Sigmoid colon (tissue), 4 donors: ENCODE results near the gene DMRT3.

Experiments used
- POLR2A ChIP-seq, 2 donors: fragments of 450-650 bp; IDR thresholded peaks; one replicate each; pipeline ENCODE4 v1.6.1; 2016; ENCODE audit warnings: antibody characterized with exemption in 2 of 2, mild to moderate bottlenecking in 2 of 2, moderate library complexity in 2 of 2
- POLR2AphosphoS5 ChIP-seq, 4 donors: sonication (generic); formaldehyde crosslinking; IDR thresholded peaks; one replicate each; pipeline ENCODE4 v1.6.1; 2017; ENCODE audit warnings: antibody characterized with exemption in 4 of 4
- TF ChIP-seq, protein P1 (sequence below), 4 experiments: fragments of 450-650 bp in 3 of 4; fragments of 200-600 bp in 1 of 4; IDR thresholded peaks; one replicate each; pipeline ENCODE4 v1.5.1; 2016 to 2019; ENCODE audit warnings: antibody characterized with exemption in 4 of 4, mild to moderate bottlenecking in 3 of 4, moderate library complexity in 2 of 4

DNA sequence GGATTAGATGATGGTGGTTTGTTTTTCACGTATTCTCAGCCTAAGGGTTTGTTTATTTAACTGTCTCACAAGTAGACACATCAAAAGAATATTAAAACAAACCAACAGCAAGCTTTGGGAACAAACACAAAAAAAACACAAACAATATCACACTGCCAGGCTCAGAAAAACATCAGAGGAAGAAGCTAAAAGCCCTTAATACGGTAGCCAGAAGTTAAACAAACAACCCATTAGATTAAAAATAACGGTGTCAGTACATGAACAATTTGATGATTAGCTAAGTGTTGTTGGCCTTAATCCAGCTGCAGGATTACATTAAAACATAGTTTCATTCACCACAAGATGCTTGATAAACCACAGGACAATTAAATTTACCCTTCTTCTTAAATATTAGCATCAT lies 57.8 kb downstream of the DMRT3 start:
- TF ChIP-seq, protein P1, sequence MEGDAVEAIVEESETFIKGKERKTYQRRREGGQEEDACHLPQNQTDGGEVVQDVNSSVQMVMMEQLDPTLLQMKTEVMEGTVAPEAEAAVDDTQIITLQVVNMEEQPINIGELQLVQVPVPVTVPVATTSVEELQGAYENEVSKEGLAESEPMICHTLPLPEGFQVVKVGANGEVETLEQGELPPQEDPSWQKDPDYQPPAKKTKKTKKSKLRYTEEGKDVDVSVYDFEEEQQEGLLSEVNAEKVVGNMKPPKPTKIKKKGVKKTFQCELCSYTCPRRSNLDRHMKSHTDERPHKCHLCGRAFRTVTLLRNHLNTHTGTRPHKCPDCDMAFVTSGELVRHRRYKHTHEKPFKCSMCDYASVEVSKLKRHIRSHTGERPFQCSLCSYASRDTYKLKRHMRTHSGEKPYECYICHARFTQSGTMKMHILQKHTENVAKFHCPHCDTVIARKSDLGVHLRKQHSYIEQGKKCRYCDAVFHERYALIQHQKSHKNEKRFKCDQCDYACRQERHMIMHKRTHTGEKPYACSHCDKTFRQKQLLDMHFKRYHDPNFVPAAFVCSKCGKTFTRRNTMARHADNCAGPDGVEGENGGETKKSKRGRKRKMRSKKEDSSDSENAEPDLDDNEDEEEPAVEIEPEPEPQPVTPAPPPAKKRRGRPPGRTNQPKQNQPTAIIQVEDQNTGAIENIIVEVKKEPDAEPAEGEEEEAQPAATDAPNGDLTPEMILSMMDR (IDR thresholded peaks at IDR 0.05): no peak
- TF ChIP-seq POLR2A (IDR thresholded peaks at IDR 0.05) (no peak), POLR2AphosphoS5 (IDR thresholded peaks at IDR 0.05) (no peak)
